Measurements from ENCODE around the gene MELTF. TPM values are rescaled to one million over a fixed set of nuclear protein-coding genes. Genes with fewer than 3 reads are reported as not detected.

Gene MELTF
- polyA plus RNA-seq, 2 of the 4 experiments (the other 2 are of a cell fraction) = 10.5 to 23.4 TPM

DNA sequence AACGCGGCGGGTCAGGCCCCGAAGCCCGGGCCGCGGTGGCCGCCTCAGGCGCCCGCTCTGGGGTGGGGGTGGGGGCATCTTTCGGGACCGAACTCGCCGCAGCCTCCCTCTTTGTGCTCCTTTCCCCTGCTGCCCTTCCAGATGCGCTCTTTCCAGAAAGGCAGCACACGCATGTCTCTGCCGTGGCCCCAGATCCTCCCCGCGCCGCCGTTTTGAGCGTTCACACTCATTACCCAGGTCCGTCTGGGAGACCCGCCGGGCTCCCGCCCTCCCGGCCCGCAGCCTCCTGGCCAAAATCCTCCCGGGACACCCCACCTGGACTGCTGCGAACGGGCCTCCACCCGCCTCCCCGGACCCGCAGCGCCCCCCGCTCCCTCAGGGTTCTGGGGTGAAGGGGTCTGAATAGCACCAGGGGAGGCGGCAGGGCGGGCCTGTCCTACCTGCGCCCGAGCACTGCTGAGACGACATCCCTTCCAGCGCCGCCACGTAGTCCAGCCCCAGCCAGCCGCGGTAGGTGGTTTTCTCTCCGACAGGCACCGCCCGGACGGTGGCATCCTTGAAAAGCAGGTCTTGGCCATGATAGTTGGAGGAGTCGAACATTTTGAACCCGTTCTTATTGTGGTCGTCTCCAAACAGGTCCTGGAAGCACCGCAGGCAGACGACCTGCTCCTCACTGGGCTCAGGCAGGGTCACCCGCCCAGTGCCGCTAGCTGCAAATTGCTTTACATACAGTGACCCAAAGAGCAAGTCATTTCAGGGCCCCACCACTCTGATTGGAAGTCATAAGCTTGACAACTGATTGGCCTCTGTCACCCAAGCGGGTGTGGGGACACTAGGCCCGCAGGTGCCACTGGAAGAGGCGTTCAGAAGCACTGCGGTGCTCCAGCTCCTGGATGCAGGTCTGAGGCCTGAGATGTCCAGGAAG lies 25.9 kb downstream of the MELTF start (continued):
- TF ChIP-seq USF2 (IDR thresholded peaks at IDR 0.05) (no peak), RARB (CRISPR knock-in tag; IDR thresholded peaks at IDR 0.05) (no peak), ZNF302 (CRISPR knock-in tag; IDR thresholded peaks at IDR 0.05) (no peak)

DNA sequence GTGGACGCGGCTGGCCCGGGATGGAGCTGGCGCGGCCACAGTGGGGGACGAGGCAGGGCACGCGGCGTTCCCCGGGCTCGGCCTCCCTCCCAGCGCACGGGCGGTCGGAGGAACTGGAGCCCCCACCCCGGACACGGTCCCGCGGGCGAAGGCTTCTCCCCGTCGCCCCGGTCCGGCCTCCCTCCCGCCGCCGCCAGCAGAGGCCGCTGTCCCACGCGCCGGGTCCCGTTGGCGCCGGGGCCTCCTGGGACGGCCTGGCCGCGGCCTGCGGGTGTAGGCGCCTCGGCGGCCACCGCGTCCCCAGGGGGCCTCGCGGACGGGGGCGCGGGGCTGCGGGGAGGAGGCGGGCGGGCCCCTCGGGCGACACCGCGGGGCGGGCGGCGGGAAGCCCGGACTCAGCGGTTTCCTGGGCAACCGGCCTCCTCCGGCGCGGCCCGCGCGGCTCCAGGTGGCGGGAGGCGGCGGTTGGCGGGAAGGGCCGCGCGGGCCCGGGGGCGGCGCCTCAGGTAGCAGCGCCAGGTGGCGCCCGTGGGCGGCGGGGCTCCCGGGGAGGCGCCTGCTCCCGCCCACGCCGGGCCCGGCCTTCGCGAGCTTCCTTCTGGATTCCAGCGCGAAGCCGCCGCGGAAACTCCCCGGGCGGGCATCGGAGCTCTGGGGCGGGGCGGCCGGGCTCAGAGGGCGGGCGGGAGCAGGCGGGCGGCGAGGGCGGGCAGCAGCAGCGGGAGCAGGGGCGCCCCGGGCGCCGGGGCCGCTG lies 26.7 kb downstream of the MELTF start:
- ATAC-seq = peak; percentile 82
- CTCF ChIA-PET = interaction anchor here (0.6 to 2.8 kb wide), 18 partner anchors 9 to 184 kb away, joined by 3 to 15 read pairs (median 4); partner anchors contain the start of gene MELTF
- Histone ChIP-seq H3K4me3 (peak overlapping the region; percentile 54), H3K27ac (peak overlapping the region; percentile 92 to 99), H3K4me1 (peaks cover 7% of the 10 kb centered on the region), H3K9me3 (no peaks in the 10 kb centered on the region), H3K4me2 (peak overlapping the region; percentile 92)
- DNase-seq (ENCODE audit: low read depth in 1 of 2, low spot score in 1 of 2) = peak; percentile 64 to 66
- POLR2A ChIA-PET = interaction anchor here (0.6 kb wide), 2 partner anchors 26 to 32 kb away, joined by 3 read pairs; partner anchors contain the start of gene MELTF
- FAIRE-seq = no peak
- WGBS (ENCODE audit: missing lambda C conversion rate) = no CpG with 5 or more reads among the region's 113 CpGs
- TF ChIP-seq JUN (IDR thresholded peaks at IDR 0.05) (peak in 1 of 2 experiments; percentile 83; a peak in 3 of 5 replicates), KDM5A (IDR thresholded peaks at IDR 0.05) (no peak), JUNB (IDR thresholded peaks at IDR 0.05) (no peak), CBX8 (IDR thresholded peaks at IDR 0.05) (no peak), RAD21 (conservative IDR thresholded peaks at IDR 0.05 in 1 of 2, IDR thresholded peaks at IDR 0.05 in 1 of 2) (peak; percentile 37 to 70; a peak in 4 of 5 replicates), NFE2L2 (conservative IDR thresholded peaks at IDR 0.05; ENCODE audit: low read length) (no peak), BHLHE40 (IDR thresholded peaks at IDR 0.05; ENCODE audit: low read depth, low read length) (no peak), BCL3 (IDR thresholded peaks at IDR 0.05) (no peak), HOXA7 (CRISPR knock-in tag; IDR thresholded peaks at IDR 0.05) (no peak), PHF8 (IDR thresholded peaks at IDR 0.05; ENCODE audit: borderline replicate concordance, low read depth) (no peak), USF2 (IDR thresholded peaks at IDR 0.05) (no peak), FOSB (CRISPR knock-in tag; IDR thresholded peaks at IDR 0.05) (no peak), RNF2 (IDR thresholded peaks at IDR 0.05; ENCODE audit: borderline replicate concordance, low read depth) (no peak), POLR2A (IDR thresholded peaks at IDR 0.05; ENCODE audit: low read length) (no peak), NPAS2 (CRISPR knock-in tag; IDR thresholded peaks at IDR 0.05; ENCODE audit: borderline replicate concordance) (no peak), ATOH8 (CRISPR knock-in tag; IDR thresholded peaks at IDR 0.05; ENCODE audit: low read depth) (no peak), HOXB13 (CRISPR knock-in tag; IDR thresholded peaks at IDR 0.05; ENCODE audit: low read depth) (no peak), MAX (IDR thresholded peaks at IDR 0.05) (no peak; the same call in 1 of the 2 replicates)
- TF ChIP-seq, protein P1, sequence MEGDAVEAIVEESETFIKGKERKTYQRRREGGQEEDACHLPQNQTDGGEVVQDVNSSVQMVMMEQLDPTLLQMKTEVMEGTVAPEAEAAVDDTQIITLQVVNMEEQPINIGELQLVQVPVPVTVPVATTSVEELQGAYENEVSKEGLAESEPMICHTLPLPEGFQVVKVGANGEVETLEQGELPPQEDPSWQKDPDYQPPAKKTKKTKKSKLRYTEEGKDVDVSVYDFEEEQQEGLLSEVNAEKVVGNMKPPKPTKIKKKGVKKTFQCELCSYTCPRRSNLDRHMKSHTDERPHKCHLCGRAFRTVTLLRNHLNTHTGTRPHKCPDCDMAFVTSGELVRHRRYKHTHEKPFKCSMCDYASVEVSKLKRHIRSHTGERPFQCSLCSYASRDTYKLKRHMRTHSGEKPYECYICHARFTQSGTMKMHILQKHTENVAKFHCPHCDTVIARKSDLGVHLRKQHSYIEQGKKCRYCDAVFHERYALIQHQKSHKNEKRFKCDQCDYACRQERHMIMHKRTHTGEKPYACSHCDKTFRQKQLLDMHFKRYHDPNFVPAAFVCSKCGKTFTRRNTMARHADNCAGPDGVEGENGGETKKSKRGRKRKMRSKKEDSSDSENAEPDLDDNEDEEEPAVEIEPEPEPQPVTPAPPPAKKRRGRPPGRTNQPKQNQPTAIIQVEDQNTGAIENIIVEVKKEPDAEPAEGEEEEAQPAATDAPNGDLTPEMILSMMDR (IDR thresholded peaks at IDR 0.05) = peak; percentile 83
- TF ChIP-seq, protein P2, sequence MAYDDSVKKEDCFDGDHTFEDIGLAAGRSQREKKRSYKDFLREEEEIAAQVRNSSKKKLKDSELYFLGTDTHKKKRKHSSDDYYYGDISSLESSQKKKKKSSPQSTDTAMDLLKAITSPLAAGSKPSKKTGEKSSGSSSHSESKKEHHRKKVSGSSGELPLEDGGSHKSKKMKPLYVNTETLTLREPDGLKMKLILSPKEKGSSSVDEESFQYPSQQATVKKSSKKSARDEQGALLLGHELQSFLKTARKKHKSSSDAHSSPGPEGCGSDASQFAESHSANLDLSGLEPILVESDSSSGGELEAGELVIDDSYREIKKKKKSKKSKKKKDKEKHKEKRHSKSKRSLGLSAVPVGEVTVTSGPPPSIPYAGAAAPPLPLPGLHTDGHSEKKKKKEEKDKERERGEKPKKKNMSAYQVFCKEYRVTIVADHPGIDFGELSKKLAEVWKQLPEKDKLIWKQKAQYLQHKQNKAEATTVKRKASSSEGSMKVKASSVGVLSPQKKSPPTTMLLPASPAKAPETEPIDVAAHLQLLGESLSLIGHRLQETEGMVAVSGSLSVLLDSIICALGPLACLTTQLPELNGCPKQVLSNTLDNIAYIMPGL (CRISPR knock-in tag; IDR thresholded peaks at IDR 0.05; ENCODE audit: borderline replicate concordance) = no peak
- TF ChIP-seq, protein P3, sequence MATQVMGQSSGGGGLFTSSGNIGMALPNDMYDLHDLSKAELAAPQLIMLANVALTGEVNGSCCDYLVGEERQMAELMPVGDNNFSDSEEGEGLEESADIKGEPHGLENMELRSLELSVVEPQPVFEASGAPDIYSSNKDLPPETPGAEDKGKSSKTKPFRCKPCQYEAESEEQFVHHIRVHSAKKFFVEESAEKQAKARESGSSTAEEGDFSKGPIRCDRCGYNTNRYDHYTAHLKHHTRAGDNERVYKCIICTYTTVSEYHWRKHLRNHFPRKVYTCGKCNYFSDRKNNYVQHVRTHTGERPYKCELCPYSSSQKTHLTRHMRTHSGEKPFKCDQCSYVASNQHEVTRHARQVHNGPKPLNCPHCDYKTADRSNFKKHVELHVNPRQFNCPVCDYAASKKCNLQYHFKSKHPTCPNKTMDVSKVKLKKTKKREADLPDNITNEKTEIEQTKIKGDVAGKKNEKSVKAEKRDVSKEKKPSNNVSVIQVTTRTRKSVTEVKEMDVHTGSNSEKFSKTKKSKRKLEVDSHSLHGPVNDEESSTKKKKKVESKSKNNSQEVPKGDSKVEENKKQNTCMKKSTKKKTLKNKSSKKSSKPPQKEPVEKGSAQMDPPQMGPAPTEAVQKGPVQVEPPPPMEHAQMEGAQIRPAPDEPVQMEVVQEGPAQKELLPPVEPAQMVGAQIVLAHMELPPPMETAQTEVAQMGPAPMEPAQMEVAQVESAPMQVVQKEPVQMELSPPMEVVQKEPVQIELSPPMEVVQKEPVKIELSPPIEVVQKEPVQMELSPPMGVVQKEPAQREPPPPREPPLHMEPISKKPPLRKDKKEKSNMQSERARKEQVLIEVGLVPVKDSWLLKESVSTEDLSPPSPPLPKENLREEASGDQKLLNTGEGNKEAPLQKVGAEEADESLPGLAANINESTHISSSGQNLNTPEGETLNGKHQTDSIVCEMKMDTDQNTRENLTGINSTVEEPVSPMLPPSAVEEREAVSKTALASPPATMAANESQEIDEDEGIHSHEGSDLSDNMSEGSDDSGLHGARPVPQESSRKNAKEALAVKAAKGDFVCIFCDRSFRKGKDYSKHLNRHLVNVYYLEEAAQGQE (IDR thresholded peaks at IDR 0.05) = no peak

All from A549 (cell line).